PC-3 (cell line): ENCODE data around the gene SNCAIP.

Source experiments
- EZH2 ChIP-seq: fragments of 300-600 bp; sonication (generic); IDR thresholded peaks from one replicate; pipeline ENCODE4 v1.6.1; 2017; ENCODE audit warnings: antibody characterized with exemption, mild to moderate bottlenecking, low read length; ENCODE audit not compliant: unreplicated experiment
- EZH2phosphoT487 ChIP-seq: fragments of 300-600 bp; sonication (generic); IDR thresholded peaks from 2 replicates; pipeline ENCODE4 v1.6.1; 2018; ENCODE audit warnings: mild to moderate bottlenecking, antibody characterized with exemption, low read length, borderline replicate concordance
- TF ChIP-seq, protein P1 (sequence below): fragments of 300-600 bp; sonication (generic); conservative IDR thresholded peaks from 2 replicates; pipeline ENCODE4 v1.5.1; 2017; ENCODE audit warnings: antibody characterized with exemption, low read depth, mild to moderate bottlenecking, low read length

DNA sequence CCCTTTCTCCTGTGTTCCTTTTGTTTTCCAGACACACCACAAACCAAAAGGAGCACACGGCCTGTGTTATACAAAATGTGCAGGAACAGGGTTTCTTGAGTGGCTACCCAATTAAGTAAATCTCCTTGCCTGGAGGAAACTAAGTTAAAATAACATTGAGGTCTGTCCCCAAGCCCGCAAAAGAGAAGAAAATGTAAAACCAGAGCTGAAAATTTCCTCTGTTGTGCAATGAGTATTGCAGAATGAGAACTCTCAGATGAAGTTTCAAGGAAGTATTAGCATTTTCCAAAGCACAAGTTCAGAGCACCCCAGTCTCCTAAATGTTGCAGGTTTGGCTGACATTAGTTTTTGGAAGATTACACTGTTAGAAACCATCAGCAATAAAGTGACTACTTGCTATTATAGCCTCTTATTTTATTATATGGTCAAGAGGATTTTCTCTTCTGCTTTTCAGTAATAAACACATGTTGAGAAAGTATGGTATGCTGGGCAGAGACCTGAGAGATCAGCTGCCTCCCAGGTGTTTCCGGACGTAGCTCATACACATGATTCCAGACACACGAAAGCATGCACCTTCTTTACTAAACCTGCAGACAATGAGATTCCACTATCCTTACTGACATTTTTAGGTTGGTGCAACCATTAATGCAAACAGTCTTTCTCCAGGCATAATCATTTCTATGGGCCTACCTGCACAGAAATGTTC is 161.3 kb downstream of the SNCAIP start:
- TF ChIP-seq, protein P1, sequence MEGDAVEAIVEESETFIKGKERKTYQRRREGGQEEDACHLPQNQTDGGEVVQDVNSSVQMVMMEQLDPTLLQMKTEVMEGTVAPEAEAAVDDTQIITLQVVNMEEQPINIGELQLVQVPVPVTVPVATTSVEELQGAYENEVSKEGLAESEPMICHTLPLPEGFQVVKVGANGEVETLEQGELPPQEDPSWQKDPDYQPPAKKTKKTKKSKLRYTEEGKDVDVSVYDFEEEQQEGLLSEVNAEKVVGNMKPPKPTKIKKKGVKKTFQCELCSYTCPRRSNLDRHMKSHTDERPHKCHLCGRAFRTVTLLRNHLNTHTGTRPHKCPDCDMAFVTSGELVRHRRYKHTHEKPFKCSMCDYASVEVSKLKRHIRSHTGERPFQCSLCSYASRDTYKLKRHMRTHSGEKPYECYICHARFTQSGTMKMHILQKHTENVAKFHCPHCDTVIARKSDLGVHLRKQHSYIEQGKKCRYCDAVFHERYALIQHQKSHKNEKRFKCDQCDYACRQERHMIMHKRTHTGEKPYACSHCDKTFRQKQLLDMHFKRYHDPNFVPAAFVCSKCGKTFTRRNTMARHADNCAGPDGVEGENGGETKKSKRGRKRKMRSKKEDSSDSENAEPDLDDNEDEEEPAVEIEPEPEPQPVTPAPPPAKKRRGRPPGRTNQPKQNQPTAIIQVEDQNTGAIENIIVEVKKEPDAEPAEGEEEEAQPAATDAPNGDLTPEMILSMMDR = no peak
- no peak for TF ChIP-seq EZH2
- TF ChIP-seq EZH2phosphoT487 = no peak
